PFSK-1 (cell line): Measurements from ENCODE around the gene CDKL1.

Source experiments
- POLR2AphosphoS5 ChIP-seq: IDR thresholded peaks from 2 replicates; pipeline ENCODE4 v1.6.1; 2012; ENCODE audit warnings: low read depth, mild to moderate bottlenecking, control low read depth, low read length, moderate library complexity
- TAF1 ChIP-seq: IDR thresholded peaks from 2 replicates; pipeline ENCODE4 v1.6.1; 2012; ENCODE audit warnings: low read length, control low read depth, borderline replicate concordance; ENCODE audit not compliant: insufficient read depth
- TF ChIP-seq, protein P1 (sequence below), 2 experiments: IDR thresholded peaks; 2 replicates each; pipeline versions ENCODE4 v1.6.1 to v1.8.0; 2011 to 2012; ENCODE audit warnings: low read depth in 2 of 2, low read length in 2 of 2, control low read depth in 1 of 2, inconsistent platforms in 1 of 2, mild to moderate bottlenecking in 1 of 2, moderate library complexity in 1 of 2; ENCODE audit not compliant: insufficient read depth in 1 of 2

DNA sequence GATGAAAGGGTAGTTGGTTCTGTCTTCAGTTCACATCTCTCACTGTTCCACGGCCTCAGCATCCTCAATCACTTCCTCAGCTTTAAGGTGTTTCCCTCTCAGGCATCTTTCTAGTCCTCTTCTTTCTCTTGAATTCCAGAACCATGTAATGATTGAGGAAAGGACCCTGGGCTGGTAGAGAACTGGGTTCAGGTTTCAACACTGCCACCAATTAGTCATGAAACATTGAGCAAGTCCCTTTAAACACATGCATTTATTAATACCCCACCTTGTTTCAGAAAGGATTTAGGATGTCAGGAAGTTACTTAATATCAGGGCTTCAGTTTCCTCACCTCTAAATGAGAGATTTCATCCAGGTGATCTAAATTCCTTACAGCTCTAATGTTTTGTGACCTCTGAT lies 77.4 kb downstream of the CDKL1 start:
- TF ChIP-seq POLR2AphosphoS5 (no peak), TAF1 (no peak)
- TF ChIP-seq, protein P1, sequence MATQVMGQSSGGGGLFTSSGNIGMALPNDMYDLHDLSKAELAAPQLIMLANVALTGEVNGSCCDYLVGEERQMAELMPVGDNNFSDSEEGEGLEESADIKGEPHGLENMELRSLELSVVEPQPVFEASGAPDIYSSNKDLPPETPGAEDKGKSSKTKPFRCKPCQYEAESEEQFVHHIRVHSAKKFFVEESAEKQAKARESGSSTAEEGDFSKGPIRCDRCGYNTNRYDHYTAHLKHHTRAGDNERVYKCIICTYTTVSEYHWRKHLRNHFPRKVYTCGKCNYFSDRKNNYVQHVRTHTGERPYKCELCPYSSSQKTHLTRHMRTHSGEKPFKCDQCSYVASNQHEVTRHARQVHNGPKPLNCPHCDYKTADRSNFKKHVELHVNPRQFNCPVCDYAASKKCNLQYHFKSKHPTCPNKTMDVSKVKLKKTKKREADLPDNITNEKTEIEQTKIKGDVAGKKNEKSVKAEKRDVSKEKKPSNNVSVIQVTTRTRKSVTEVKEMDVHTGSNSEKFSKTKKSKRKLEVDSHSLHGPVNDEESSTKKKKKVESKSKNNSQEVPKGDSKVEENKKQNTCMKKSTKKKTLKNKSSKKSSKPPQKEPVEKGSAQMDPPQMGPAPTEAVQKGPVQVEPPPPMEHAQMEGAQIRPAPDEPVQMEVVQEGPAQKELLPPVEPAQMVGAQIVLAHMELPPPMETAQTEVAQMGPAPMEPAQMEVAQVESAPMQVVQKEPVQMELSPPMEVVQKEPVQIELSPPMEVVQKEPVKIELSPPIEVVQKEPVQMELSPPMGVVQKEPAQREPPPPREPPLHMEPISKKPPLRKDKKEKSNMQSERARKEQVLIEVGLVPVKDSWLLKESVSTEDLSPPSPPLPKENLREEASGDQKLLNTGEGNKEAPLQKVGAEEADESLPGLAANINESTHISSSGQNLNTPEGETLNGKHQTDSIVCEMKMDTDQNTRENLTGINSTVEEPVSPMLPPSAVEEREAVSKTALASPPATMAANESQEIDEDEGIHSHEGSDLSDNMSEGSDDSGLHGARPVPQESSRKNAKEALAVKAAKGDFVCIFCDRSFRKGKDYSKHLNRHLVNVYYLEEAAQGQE (IDR thresholded peaks at IDR 0.05; ENCODE audit: insufficient read depth in 1 of 2, low read depth in 2 of 2, low read length in 2 of 2) = no peak
